M059J (cell line): ENCODE results near the gene FMN1. TPM values are rescaled to one million over a fixed set of nuclear protein-coding genes. Genes with fewer than 3 reads are reported as not detected.

Source experiments
- DNase-seq: peaks from one replicate; pipeline ENCODE4 v3.0.0-alpha.2; 2012; ENCODE audit warnings: low read depth
- total RNA-seq: library from RNA; depleted of rRNA; stranded (reverse); fragments of >200 nt; shearing (Covaris generic); gene quantifications from 2 replicates; pipeline ENCODE4 v1.2.3, GENCODE V29; 2014

Gene FMN1
- total RNA-seq, 1 experiment from 2014 or later, result 7.7 TPM

- DNase-seq, result no peak
Observed at GRCh38 chr15:33055962-33056361, 138.6 kb downstream of the FMN1 start.

GRCh38 chr15:33051528-33051927 lies 143.0 kb downstream of the FMN1 start:
- no peak for DNase-seq

GRCh38 chr15:33048255-33048654 lies 146.3 kb downstream of the FMN1 start:
- peak; percentile 44 for DNase-seq

- no peak for DNase-seq
Observed at GRCh38 chr15:33047077-33047476, 147.4 kb downstream of the FMN1 start.

GRCh38 chr15:33046329-33046728 lies 148.2 kb downstream of the FMN1 start:
- DNase-seq, result no peak

GRCh38 chr15:33045066-33045810 lies 149.3 kb downstream of the FMN1 start:
- peak; percentile 31 for DNase-seq

GRCh38 chr15:33044598-33044997 lies 149.9 kb downstream of the FMN1 start:
- no peak for DNase-seq

GRCh38 chr15:33043636-33044035 lies 150.9 kb downstream of the FMN1 start:
- DNase-seq, result no peak

- DNase-seq, result no peak
Observed at GRCh38 chr15:33040496-33040895, 154.0 kb downstream of the FMN1 start.

- DNase-seq, result no peak
Observed at GRCh38 chr15:33034588-33034987, 159.9 kb downstream of the FMN1 start.

- DNase-seq, result peak; percentile 71
Observed at GRCh38 chr15:33032053-33032452, 162.5 kb downstream of the FMN1 start.

GRCh38 chr15:33031324-33031821 lies 163.1 kb downstream of the FMN1 start:
- DNase-seq, result peak; percentile 90

GRCh38 chr15:33030315-33030714 lies 164.2 kb downstream of the FMN1 start:
- no peak for DNase-seq

GRCh38 chr15:33029109-33029652 lies 165.3 kb downstream of the FMN1 start:
- DNase-seq, result no peak

- DNase-seq, result no peak
Observed at GRCh38 chr15:33028495-33028894, 166.0 kb downstream of the FMN1 start.

- DNase-seq, result no peak
Observed at GRCh38 chr15:33027306-33028035, 167.0 kb downstream of the FMN1 start.

GRCh38 chr15:33026614-33027013 lies 167.9 kb downstream of the FMN1 start:
- no peak for DNase-seq

- DNase-seq, result peak; percentile 87
Observed at GRCh38 chr15:33022629-33023028, 171.9 kb downstream of the FMN1 start.

GRCh38 chr15:33021806-33022389 lies 172.6 kb downstream of the FMN1 start:
- peak; percentile 75 for DNase-seq

- no peak for DNase-seq
Observed at GRCh38 chr15:33019354-33019981, 175.0 kb downstream of the FMN1 start.

- DNase-seq, result no peak
Observed at GRCh38 chr15:33016405-33017024, 178.0 kb downstream of the FMN1 start.
